Measurements from ENCODE around the gene SCD5. TPM values are rescaled to one million over a fixed set of nuclear protein-coding genes. Genes with fewer than 3 reads are reported as not detected.
"Not testable (repeated sequence)": the region's sequence is repeated elsewhere in the genome, so short reads cannot be mapped to it uniquely, and the experiment has no call there.

The SCD5 gene
- total RNA-seq (2022) = 13.9 and 16.3 TPM in 2 replicates
- Bru-seq, nascent RNA = percentile 55 among the genes with signal in this experiment
- BruChase-seq, experiment 1, labeled RNA remaining after a 6-hour chase = percentile 58 among the genes with signal in this experiment
- percentile 54 among the genes with signal in this experiment for BruChase-seq, experiment 2, labeled RNA remaining after a 2-hour chase
- long read RNA-seq, partial matches to known transcripts = 0 of 4 reads
- long read RNA-seq, other reads (novel, unspliced or antisense) = 2 of 4 reads

GRCh38 chr4:82798168-82799005 lies at the start of gene SCD5:
TSS of gene SCD5 (minus strand) at chr4:82798796. CDS start at chr4:82798537, 259 bp downstream.
- no peaks in the 10 kb centered on the region for H3K27me3 Mint-ChIP-seq (ENCODE audit: unreplicated experiment)
- TF ChIP-seq CTCF (IDR thresholded peaks at IDR 0.05; ENCODE audit: unreplicated experiment) = no peak
- peaks cover 20% of the 10 kb centered on the region for H3K36me3 Mint-ChIP-seq (ENCODE audit: insufficient read depth, unreplicated experiment)
- H3K4me3 Mint-ChIP-seq (ENCODE audit: low read depth, unreplicated experiment) = peak within 1 kb of the TSS; percentile 77
- no peaks in the 10 kb centered on the region for H3K9me3 Mint-ChIP-seq (ENCODE audit: low read depth, unreplicated experiment)
- CTCF ChIA-PET = interaction anchor here (1.0 to 1.7 kb wide), 2 partner anchors 13 to 77 kb away, joined by 6 to 8 read pairs; no protein-coding TSS in a partner anchor
- intact Hi-C loops (cut with micrococcal nuclease; ENCODE audit: unreplicated experiment) = no loop called here
- peaks cover 17% of the 10 kb centered on the region for H3K4me1 Mint-ChIP-seq (ENCODE audit: low read depth, unreplicated experiment)
- no peak within 1 kb of the TSS for H3K27ac Mint-ChIP-seq (ENCODE audit: unreplicated experiment)
- peak; percentile 53 for DNase-seq
- no TSS peak for BruUV-seq (replicated peaks)

- Mint-ChIP-seq H3K27ac (ENCODE audit: unreplicated experiment) (no peak overlapping the region), H3K36me3 (ENCODE audit: insufficient read depth, unreplicated experiment) (peaks cover 39% of the 10 kb centered on the region), H3K27me3 (ENCODE audit: unreplicated experiment) (no peaks in the 10 kb centered on the region), H3K4me1 (ENCODE audit: low read depth, unreplicated experiment) (no peaks in the 10 kb centered on the region), H3K4me3 (ENCODE audit: low read depth, unreplicated experiment) (no peak overlapping the region), H3K9me3 (ENCODE audit: low read depth, unreplicated experiment) (no peaks in the 10 kb centered on the region)
- no peak for TF ChIP-seq CTCF (IDR thresholded peaks at IDR 0.05; ENCODE audit: unreplicated experiment)
- intact Hi-C loops (cut with micrococcal nuclease; ENCODE audit: unreplicated experiment) = no loop called here
- DNase-seq = no peak
- no TSS peak for BruUV-seq (replicated peaks)
- CTCF ChIA-PET = no interaction called here
Observed at GRCh38 chr4:82842593-82842992, 44.0 kb upstream of the SCD5 start.

- DNase-seq = no peak
- intact Hi-C loops (cut with micrococcal nuclease; ENCODE audit: unreplicated experiment) = no loop called here
- no peak for TF ChIP-seq CTCF (IDR thresholded peaks at IDR 0.05; ENCODE audit: unreplicated experiment)
- BruUV-seq (replicated peaks) = no TSS peak
- Mint-ChIP-seq H3K4me3 (ENCODE audit: low read depth, unreplicated experiment) (no peak overlapping the region), H3K27ac (ENCODE audit: unreplicated experiment) (no peak overlapping the region), H3K36me3 (ENCODE audit: insufficient read depth, unreplicated experiment) (peaks cover 22% of the 10 kb centered on the region), H3K9me3 (ENCODE audit: low read depth, unreplicated experiment) (no peaks in the 10 kb centered on the region), H3K27me3 (ENCODE audit: unreplicated experiment) (no peaks in the 10 kb centered on the region), H3K4me1 (ENCODE audit: low read depth, unreplicated experiment) (no peaks in the 10 kb centered on the region)
- CTCF ChIA-PET = interaction anchor here (0.5 kb wide), 1 partner anchor 128 kb away, joined by 6 read pairs; no protein-coding TSS in a partner anchor
Observed at GRCh38 chr4:82839624-82840023, 41.0 kb upstream of the SCD5 start.

DNA sequence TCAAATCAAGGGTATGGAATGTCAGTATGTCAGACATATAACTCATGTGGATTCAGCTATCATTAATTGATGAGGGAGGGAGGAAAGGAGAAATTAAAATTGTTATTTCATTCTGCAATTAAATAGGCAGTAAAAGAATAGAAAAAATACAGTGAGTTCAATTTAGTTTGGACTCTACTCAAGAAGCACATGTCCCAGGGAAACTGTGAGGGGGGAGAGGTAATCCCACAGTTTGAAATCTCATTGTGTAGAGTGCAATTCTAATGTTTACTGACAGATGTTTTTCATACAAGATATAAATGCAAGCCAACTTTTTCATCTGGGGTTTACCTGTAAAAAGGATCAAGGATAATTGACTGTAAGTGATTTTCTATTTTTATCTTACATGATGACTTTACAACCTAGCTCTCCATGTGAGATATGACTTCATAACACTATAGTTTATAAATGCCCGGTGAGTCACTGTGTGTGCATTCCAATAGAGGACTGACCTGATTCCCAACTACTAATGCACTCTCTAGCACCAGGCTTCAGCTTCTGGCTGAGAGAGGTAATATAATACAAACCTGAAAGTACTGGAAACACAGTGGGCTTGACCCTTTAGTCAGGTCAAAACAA lies 35.2 kb upstream of the SCD5 start:
- H3K27ac Mint-ChIP-seq (ENCODE audit: unreplicated experiment) = no peak overlapping the region
- no peak for TF ChIP-seq CTCF (IDR thresholded peaks at IDR 0.05; ENCODE audit: unreplicated experiment)
- no peaks in the 10 kb centered on the region for H3K9me3 Mint-ChIP-seq (ENCODE audit: low read depth, unreplicated experiment)
- intact Hi-C loops (cut with micrococcal nuclease; ENCODE audit: unreplicated experiment) = no loop called here
- CTCF ChIA-PET = no interaction called here
- H3K4me1 Mint-ChIP-seq (ENCODE audit: low read depth, unreplicated experiment) = no peaks in the 10 kb centered on the region
- peak; percentile 3 for DNase-seq
- H3K4me3 Mint-ChIP-seq (ENCODE audit: low read depth, unreplicated experiment) = no peak overlapping the region
- H3K27me3 Mint-ChIP-seq (ENCODE audit: unreplicated experiment) = no peaks in the 10 kb centered on the region
- H3K36me3 Mint-ChIP-seq (ENCODE audit: insufficient read depth, unreplicated experiment) = peaks cover under 1% of the 10 kb centered on the region
- no TSS peak for BruUV-seq (replicated peaks)

- intact Hi-C loops (cut with micrococcal nuclease; ENCODE audit: unreplicated experiment); DNase-seq; H3K36me3 Mint-ChIP-seq (ENCODE audit: insufficient read depth, unreplicated experiment); H3K27ac Mint-ChIP-seq (ENCODE audit: unreplicated experiment); H3K4me3 Mint-ChIP-seq (ENCODE audit: low read depth, unreplicated experiment); H3K27me3 Mint-ChIP-seq (ENCODE audit: unreplicated experiment); H3K4me1 Mint-ChIP-seq (ENCODE audit: low read depth, unreplicated experiment); H3K9me3 Mint-ChIP-seq (ENCODE audit: low read depth, unreplicated experiment); CTCF ChIA-PET; BruUV-seq (replicated peaks): not testable (repeated sequence)
Observed at GRCh38 chr4:82833060-82833459, 34.5 kb upstream of the SCD5 start.
